HepG2 (cell line): ENCODE measurements around the gene UQCC5. TPM values are rescaled to one million over a fixed set of nuclear protein-coding genes. Genes with fewer than 3 reads are reported as not detected.

Experiments used
- ATAC-seq: fragments of 200-7000 bp; cut with Tn5 transposase; 3 replicates; pipeline ENCODE4 v1.9.1; 2020; ENCODE audit warnings: mild to moderate bottlenecking, moderate library complexity
- BruUV-seq: library from RNA; stranded (reverse); fragments of 400-500 nt; replicated peaks from 2 replicates; lab custom pipeline; 2021; lab: Mats Ljungman, UMichigan
- CTCF ChIA-PET: fragments of 300-600 bp; formaldehyde crosslinking; extraction: SDS; loops from one replicate; lab custom pipeline; 2021; ENCODE audit warnings: low total read pairs, inconsistent platforms, low intra/inter-chr PET ratio; lab: Yijun Ruan, JAX
- POLR2A ChIA-PET: fragments of 350-600 bp; sonication (Branson Sonifier 250); formaldehyde crosslinking; loops from one replicate; lab custom pipeline; 2020; ENCODE audit warnings: antibody characterized with exemption, inconsistent platforms; lab: Yijun Ruan, JAX
- DNase-seq: peaks from one replicate; pipeline ENCODE4 v3.0.0-alpha.2; 2015; ENCODE audit warnings: low spot score
- FAIRE-seq: peaks from 3 replicates; lab custom pipeline; 2011; peaks lifted over from hg19 to GRCh38; lab: Jason Lieb, UNC
- H2AFZ ChIP-seq: one replicate; pipeline ENCODE4 v1.6.1; 2011; ENCODE audit warnings: low read length, inconsistent platforms
- H3K27ac ChIP-seq: fragments of 300-600 bp; 3 replicates; pipeline ENCODE4 v1.8.0; 2011; ENCODE audit warnings: mixed run types, mild to moderate bottlenecking, mixed read lengths, low read length, inconsistent platforms; ENCODE audit not compliant: insufficient read depth; ENCODE audit errors: extremely low read length
- H3K27me3 ChIP-seq, 2 experiments: fragments of 200-600 bp in 1 of 2; 2 replicates in 1 of 2; 3 replicates in 1 of 2; pipeline versions ENCODE4 v1.6.0 to v1.8.0; 2011; ENCODE audit warnings: low read length in 2 of 2, mild to moderate bottlenecking in 2 of 2, moderate library complexity in 2 of 2, inconsistent platforms in 1 of 2; ENCODE audit not compliant: insufficient read depth in 2 of 2, control insufficient read depth in 1 of 2
- H3K36me3 ChIP-seq, 2 experiments: fragments of 200-600 bp in 1 of 2; replicated peaks in 1 of 2; 2 replicates in 1 of 2; 3 replicates in 1 of 2; pipeline versions ENCODE4 v1.5.1 to v1.8.0; 2011; ENCODE audit warnings: low read length in 2 of 2, inconsistent platforms in 1 of 2; ENCODE audit not compliant: insufficient read depth in 2 of 2, control insufficient read depth in 1 of 2
- H3K4me1 ChIP-seq: 2 replicates; pipeline ENCODE4 v1.5.1; 2012; ENCODE audit warnings: low read length, inconsistent platforms; ENCODE audit not compliant: insufficient read depth
- H3K4me2 ChIP-seq: 2 replicates; pipeline ENCODE4 v1.6.0; 2011; ENCODE audit warnings: low read depth, low read length, inconsistent platforms
- H3K4me3 ChIP-seq, 3 experiments: fragments of 200-600 bp in 1 of 3; sonication (generic), shearing (Covaris generic) in 1 of 3; replicated peaks in 1 of 3; 2 replicates each; pipeline ENCODE4 v1.5.1; 2011 to 2016; ENCODE audit warnings: low read length in 3 of 3, inconsistent platforms in 2 of 3, low read depth in 2 of 3, mild to moderate bottlenecking in 2 of 3, control low read depth in 1 of 3, mixed read lengths in 1 of 3; ENCODE audit not compliant: insufficient read depth in 1 of 3
- H3K79me2 ChIP-seq: one replicate; pipeline ENCODE4 v1.6.1; 2011; ENCODE audit warnings: low read length, inconsistent platforms; ENCODE audit not compliant: insufficient read depth
- H3K9ac ChIP-seq: 2 replicates; pipeline ENCODE4 v1.6.0; 2011; ENCODE audit warnings: mild to moderate bottlenecking, low read depth, low read length, inconsistent platforms; ENCODE audit not compliant: insufficient read depth
- H3K9me3 ChIP-seq: 2 replicates; pipeline ENCODE4 v1.5.1; 2012; ENCODE audit warnings: mild to moderate bottlenecking, low read length
- H4K20me1 ChIP-seq: 2 replicates; pipeline ENCODE4 v1.6.0; 2011; ENCODE audit warnings: inconsistent platforms, mild to moderate bottlenecking, low read length, moderate library complexity; ENCODE audit not compliant: insufficient read depth
- ARID4A ChIP-seq: sonication (generic); formaldehyde crosslinking; IDR thresholded peaks from 2 replicates; pipeline ENCODE4 v1.5.0; 2020; ENCODE audit warnings: mild to moderate bottlenecking, missing genetic modification reagents, borderline replicate concordance
- CCDC6 ChIP-seq: sonication (generic); formaldehyde crosslinking; IDR thresholded peaks from 2 replicates; pipeline ENCODE4 v1.8.1; 2022; ENCODE audit warnings: mild to moderate bottlenecking, missing genetic modification reagents, moderate library complexity
- GTF3A ChIP-seq: sonication (generic); formaldehyde crosslinking; conservative IDR thresholded peaks from 2 replicates; pipeline ENCODE4 v1.4.0; 2020; ENCODE audit warnings: mild to moderate bottlenecking, missing genetic modification reagents
- ISX ChIP-seq: sonication (generic); formaldehyde crosslinking; conservative IDR thresholded peaks from 2 replicates; pipeline ENCODE4 v1.5.0; 2020; ENCODE audit warnings: missing genetic modification reagents
- KLF13 ChIP-seq: sonication (generic); formaldehyde crosslinking; IDR thresholded peaks from 2 replicates; pipeline ENCODE4 v1.4.0; 2020; ENCODE audit warnings: mild to moderate bottlenecking, missing genetic modification reagents
- ZNF44 ChIP-seq: sonication (generic); formaldehyde crosslinking; IDR thresholded peaks from 2 replicates; pipeline ENCODE4 v1.5.1; 2020; ENCODE audit warnings: mild to moderate bottlenecking, missing genetic modification reagents
- ZNF589 ChIP-seq: sonication (generic); formaldehyde crosslinking; conservative IDR thresholded peaks from 2 replicates; pipeline ENCODE4 v1.8.0; 2022; ENCODE audit warnings: mild to moderate bottlenecking, moderate library complexity, missing genetic modification reagents
- ZNF75D ChIP-seq: sonication (generic); formaldehyde crosslinking; IDR thresholded peaks from 2 replicates; pipeline ENCODE4 v1.8.1; 2023; ENCODE audit warnings: missing genetic modification reagents, mild to moderate bottlenecking, borderline replicate concordance
- ZNF776 ChIP-seq: sonication (generic); formaldehyde crosslinking; IDR thresholded peaks from 2 replicates; pipeline ENCODE4 v1.4.0; 2020; ENCODE audit warnings: mild to moderate bottlenecking, missing genetic modification reagents
- WGBS: methylation state at CpG from one replicate; pipeline ENCODE4 v1.1.6; 2017; ENCODE audit warnings: low lambda C conversion rate; 5-methylcytosine and 5-hydroxymethylcytosine counted together
- in situ Hi-C: cut with HindIII; loops from 2 replicates; pipeline ENCODE4 v1.10.0; 2017; ENCODE audit warnings: low pct_unique_long_range_greater_than_20kb; ENCODE audit not compliant: extremely low pct_ligation_motif_present
- intact Hi-C: fragments of 100-400 bp; cut with micrococcal nuclease; formaldehyde crosslinking; loops from one replicate; pipeline ENCODE4 v1.10.0; 2022; ENCODE audit not compliant: unreplicated experiment
- polyA plus RNA-seq, 8 experiments: library from polyadenylated mRNA; depleted of rRNA in 3 of 8; stranded (reverse) in 7 of 8; unstranded in 1 of 8; fragments of >200 nt; fragmentation: Illumina TruSeq in 4 of 8; extraction: Trizol in 4 of 8; gene quantifications; 2 replicates each; pipeline versions ENCODE4 v1.2.1 to v1.2.3, GENCODE V29; 2011 to 2016; ENCODE audit warnings: low read depth in 4 of 8, missing spikeins in 1 of 8, mixed read lengths in 1 of 8; ENCODE audit not compliant: insufficient read depth in 1 of 8
- total RNA-seq, 5 experiments: library from RNA; depleted of rRNA; stranded (reverse); fragments of >200 nt; fragmentation: Illumina TruSeq; extraction: Trizol; gene quantifications; 2 replicates each; pipeline ENCODE4 v1.2.3, GENCODE V29; 2016; ENCODE audit warnings: low read depth in 1 of 5
- TF ChIP-seq, protein P1 (sequence below): sonication (generic); formaldehyde crosslinking; conservative IDR thresholded peaks from 2 replicates; pipeline ENCODE4 v1.4.0; 2020; ENCODE audit warnings: missing genetic modification reagents

UQCC5 gene
- total and polyA plus RNA-seq, 2 of the 13 experiments (the other 11 are each of a cell fraction or from before 2014, with no cell fraction given), result 15.4 to 29.5 TPM

- no TSS peak for BruUV-seq
- H3K9me3 ChIP-seq, result no peaks in the 10 kb centered on the region
- H3K9ac ChIP-seq, result no peak overlapping the region
- H2AFZ ChIP-seq, result no peak overlapping the region
- intact Hi-C loops (no loop called here), in situ Hi-C loops (no loop called here)
- WGBS, result 51% methylated on average over 7 of the region's 14 CpGs
- H3K27me3 ChIP-seq, result peaks cover 9 to 31% of the 10 kb centered on the region in 2 experiments
- FAIRE-seq, result no peak
- no peaks in the 10 kb centered on the region for H4K20me1 ChIP-seq
- no peak overlapping the region for H3K4me3 ChIP-seq
- TF ChIP-seq CCDC6 (no peak), ZNF75D (CRISPR knock-in tag) (no peak), KLF13 (CRISPR knock-in tag) (no peak), ZNF44 (no peak)
- no peak overlapping the region for H3K27ac ChIP-seq
- peaks cover 6 to 12% of the 10 kb centered on the region in 2 experiments; a peak in 4 of 5 replicates for H3K36me3 ChIP-seq
- no peak for ATAC-seq
- no peaks in the 10 kb centered on the region for H3K79me2 ChIP-seq
- H3K4me1 ChIP-seq, result peaks cover 18% of the 10 kb centered on the region
- no peak for DNase-seq
- CTCF ChIA-PET, result no interaction called here
- H3K4me2 ChIP-seq, result no peak overlapping the region
- POLR2A ChIA-PET, result no interaction called here
Observed at GRCh38 chr3:52520141-52520667, 16.2 kb upstream of the UQCC5 start.

- Histone ChIP-seq H3K27me3 (peaks cover 6 to 24% of the 10 kb centered on the region in 2 experiments), H3K4me1 (peaks cover 13% of the 10 kb centered on the region), H3K79me2 (no peaks in the 10 kb centered on the region), H2AFZ (no peak overlapping the region), H3K9me3 (no peaks in the 10 kb centered on the region), H3K4me2 (no peak overlapping the region), H3K27ac (no peak overlapping the region), H3K4me3 (no peak overlapping the region), H4K20me1 (no peaks in the 10 kb centered on the region), H3K9ac (no peak overlapping the region), H3K36me3 (peaks cover 6 to 12% of the 10 kb centered on the region in 2 experiments; a peak in 4 of 5 replicates)
- ATAC-seq (peak; percentile 4; the same call in 2 of the 3 replicates), FAIRE-seq (no peak), DNase-seq (no peak)
- intact Hi-C loops, result no loop called here
- BruUV-seq, result no TSS peak
- in situ Hi-C loops, result no loop called here
- ChIA-PET CTCF (no interaction called here), POLR2A (no interaction called here)
- no peak for TF ChIP-seq ZNF776 (CRISPR knock-in tag)
- no peak for TF ChIP-seq GTF3A
- TF ChIP-seq ZNF589 (CRISPR knock-in tag), result no peak
- no peak for TF ChIP-seq ARID4A (CRISPR knock-in tag)
- no peak for TF ChIP-seq ISX (CRISPR knock-in tag)
- TF ChIP-seq, protein P1, sequence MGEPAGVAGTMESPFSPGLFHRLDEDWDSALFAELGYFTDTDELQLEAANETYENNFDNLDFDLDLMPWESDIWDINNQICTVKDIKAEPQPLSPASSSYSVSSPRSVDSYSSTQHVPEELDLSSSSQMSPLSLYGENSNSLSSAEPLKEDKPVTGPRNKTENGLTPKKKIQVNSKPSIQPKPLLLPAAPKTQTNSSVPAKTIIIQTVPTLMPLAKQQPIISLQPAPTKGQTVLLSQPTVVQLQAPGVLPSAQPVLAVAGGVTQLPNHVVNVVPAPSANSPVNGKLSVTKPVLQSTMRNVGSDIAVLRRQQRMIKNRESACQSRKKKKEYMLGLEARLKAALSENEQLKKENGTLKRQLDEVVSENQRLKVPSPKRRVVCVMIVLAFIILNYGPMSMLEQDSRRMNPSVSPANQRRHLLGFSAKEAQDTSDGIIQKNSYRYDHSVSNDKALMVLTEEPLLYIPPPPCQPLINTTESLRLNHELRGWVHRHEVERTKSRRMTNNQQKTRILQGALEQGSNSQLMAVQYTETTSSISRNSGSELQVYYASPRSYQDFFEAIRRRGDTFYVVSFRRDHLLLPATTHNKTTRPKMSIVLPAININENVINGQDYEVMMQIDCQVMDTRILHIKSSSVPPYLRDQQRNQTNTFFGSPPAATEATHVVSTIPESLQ, result no peak
- 57% methylated on average over 14 of the region's 20 CpGs for WGBS
Observed at GRCh38 chr3:52520716-52521487, 15.5 kb upstream of the UQCC5 start.
